ENCODE data around the gene SAP30BP. TPM values are rescaled to one million over a fixed set of nuclear protein-coding genes. Genes with fewer than 3 reads are reported as not detected.
"Not testable (repeated sequence)": the region's sequence is repeated elsewhere in the genome, so short reads cannot be mapped to it uniquely, and the experiment has no call there.

SAP30BP gene
- polyA plus RNA-seq, 3 donors: 92.2 to 104 (median 98.5) TPM

DNA sequence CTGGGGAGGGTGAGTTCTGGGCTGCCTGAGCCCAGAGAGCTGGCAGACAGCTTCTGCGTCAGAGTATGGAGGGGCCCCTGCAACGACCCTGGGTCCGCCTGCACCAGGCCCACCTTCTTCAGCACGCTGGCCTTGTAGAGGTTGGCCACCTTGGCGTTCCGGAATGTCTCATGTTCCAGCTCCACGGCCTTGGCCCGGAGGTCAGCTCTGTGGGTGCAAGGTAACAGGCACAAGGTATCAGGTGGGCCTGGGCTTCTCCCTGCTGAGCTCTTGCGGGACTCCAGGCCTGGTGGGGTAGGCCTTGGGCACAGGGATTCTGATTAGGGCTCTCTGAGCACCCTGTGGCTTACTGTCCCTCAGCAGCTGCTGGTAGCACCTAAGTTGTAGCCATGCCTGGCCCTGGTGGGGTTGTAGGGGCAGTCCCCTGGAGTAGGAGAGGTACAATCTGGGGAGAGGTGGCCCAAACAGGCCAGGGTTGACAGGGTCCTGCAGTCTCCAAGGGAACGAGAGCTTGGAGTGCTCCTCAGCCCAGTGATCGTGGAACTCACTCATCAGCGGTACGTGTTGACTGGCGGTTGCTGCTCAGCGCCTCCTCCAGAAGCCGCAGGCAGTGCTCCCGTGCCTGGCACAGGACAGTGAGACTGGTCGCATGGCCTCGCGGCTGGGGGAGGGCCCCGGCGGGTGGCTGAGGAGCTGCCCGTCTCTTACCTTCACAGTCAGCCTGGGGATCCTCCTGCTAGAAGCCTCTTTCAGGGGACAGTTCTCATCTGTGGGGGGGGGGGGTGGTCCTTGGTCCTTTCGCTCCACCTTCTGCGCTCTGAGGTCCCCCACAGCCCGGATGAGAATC is 36.8 kb upstream of the SAP30BP start:
- DNase-seq: no peak

DNA sequence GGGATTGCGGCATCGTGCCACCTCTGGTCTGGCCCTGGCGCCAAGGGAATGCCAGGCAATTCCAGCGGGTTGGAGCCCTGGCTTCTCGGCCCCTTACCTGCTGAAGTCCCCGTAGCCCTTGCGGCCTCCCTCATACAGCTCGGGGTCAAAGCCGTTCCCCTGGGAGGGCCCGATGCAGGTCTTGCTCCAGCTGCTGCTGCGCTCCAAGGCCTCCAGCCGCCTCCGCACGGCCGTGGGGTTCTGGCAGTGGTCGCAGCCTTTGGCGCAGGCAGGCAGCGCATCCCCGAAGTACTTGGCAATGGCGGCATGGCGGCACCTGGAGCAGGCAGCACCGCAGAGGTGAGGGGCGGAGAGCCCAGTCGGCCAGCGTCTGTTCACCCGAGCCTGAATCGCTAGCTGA is 35.8 kb upstream of the SAP30BP start:
- no peak for DNase-seq

DNA sequence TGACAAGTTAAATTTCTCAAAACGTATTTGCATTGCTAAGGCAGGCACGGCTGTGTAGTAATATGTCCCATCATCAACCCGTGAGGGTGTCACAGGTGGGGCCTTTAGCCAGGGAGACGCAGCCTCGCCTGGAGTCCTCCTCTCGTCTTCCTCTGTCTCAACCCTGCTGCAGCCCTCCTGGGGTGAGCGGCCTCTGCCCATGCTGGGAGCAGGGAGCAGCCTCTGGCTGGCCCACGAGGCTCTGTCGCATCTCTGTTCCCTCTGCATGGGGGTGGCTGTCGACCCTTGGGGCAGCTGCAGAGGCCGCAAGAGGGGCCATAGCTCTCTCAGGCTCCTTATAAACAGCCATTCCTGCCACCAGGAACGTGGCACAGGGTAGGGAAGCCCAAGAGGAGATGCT is 34.7 kb upstream of the SAP30BP start:
- no peak for DNase-seq

DNA sequence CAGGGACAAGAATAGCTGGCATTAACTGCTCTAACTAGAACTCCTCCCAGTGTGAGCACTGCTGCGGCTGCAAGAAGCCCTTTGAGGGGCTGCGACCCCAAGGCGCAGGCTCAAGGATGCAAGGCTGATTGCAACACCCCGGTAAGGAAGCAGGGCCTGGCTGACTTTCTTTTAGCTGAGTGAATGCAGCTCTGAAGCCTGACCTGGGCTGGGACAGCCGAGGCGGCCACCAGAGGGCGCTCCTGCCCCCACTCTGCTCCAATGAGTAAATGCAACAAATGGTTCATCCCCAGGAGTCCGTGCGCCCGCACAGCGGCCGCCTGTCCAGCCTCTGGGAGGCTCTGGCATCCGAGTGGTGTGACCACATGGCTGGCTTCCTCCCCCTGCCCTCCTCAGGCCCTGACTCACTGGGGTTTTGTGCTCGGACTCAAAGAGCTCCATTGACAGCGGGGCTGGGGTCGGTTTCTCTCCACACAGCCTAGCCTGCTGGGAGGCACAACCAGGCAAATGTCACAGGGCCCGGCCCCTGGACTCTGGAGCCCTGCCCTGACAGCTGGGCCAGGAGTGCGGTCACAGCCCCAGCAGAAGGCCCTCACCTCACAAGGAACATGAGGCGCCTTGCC is 34.2 kb upstream of the SAP30BP start, which contains the start of gene SMIM5:
TSS of gene SMIM5 (plus strand) at position 572 of the 623 bp plus-strand sequence. CDS start 6,768 bp downstream, outside the sequence.
- peak; percentile 77 for DNase-seq

DNA sequence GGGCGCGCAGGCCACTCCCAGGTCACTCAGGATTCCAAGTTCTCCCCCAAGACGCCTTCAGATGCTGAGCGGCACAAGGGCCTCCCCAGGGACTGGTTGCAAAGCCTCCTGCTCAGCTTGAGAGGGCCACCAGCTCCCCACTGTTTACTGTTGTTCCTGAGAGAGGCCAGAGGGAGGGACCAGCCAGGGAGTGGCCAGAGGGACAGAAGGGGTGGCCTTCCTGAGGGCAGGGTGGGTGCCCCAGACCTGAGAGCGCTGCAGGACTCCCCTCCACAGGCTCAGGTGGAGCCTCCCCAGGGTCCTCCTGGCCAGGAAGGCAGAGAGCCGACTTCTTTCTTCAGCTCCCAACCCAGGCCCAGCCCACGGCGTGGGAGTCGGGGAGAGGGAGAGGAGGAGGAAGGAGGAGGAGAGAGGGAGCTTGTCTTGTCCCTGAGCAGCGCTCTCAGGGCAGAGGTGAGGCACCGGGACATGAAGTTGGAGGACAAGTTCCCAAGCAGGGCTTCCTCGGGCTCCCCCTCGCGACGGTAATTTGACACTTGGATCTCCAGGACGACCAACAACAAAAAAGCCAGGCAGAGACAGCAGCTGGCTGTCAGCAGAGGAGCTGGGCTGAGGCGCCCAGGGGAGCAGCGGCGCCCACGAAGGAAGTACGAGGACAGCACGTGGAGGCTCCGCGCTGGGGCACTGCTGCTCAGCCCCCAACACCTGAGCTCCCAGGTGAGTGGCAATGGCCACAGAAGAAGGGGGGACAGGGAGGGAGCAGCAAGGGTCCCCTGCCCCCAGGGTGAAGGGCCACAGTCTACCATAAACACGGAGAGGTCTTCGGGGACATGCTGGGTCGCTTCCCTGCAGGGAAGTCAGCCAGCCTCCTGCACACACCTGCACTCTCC is 33.4 kb upstream of the SAP30BP start:
- peak; percentile 97 for DNase-seq

DNA sequence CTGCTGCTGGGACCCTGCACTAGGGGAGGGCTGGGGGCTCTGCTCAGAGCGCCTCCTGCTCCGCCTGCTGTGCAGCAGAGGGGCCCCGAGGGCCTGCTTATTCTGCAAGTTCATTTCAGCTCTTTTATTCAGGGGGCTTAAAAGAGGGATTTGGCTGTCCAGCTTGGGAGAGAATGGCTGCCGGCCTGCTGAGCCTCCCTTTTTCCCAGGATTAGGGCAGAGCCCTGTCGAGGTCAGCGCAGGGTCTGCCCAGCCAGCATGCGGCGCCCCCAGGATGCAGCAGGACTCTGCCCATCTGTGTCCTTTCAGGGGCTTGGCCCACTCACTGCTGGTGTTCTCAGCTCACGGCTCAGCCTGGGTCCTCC is 32.8 kb upstream of the SAP30BP start:
- DNase-seq: no peak

DNA sequence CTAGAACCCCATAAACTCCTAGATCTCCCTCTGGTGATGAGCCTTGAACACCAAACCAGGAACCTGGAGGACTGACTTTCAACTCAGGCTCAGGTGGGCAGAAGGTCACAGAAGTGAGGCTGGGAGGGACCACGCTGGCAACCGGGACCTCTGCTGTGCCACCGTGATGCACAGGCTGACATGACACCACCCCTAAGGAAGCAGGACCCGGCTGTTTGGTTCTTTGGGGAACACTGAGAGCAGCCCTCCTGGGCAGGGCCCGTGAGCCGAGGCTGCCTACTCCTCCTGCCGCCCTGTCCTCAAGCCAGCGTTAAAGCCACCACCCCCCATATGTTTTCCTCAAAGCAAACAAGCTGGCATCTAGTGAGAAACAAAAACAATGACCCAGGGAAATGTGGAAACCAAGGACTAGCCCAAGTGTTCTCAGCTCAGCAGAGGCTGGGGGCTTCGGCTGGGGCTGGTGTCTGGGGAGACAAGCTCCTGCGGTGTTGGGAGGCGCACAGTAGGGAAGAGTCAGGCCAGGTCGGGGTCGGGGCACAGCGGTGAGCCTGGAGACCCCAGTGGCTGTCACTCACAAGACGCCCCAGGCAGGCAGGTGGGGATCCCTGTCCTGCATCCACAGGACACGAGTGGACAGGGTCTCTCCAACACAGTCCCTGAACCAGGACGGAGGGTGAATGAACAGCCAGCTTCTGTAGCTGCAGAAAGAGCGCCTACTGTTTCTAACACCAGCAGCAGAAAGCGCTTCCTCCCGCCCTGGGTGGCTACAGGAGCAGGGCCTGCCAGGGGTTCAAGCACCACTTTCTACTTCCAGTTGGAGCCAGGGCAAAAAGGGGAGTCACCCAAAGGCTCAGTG is 32.2 kb upstream of the SAP30BP start:
- no peak for DNase-seq

DNA sequence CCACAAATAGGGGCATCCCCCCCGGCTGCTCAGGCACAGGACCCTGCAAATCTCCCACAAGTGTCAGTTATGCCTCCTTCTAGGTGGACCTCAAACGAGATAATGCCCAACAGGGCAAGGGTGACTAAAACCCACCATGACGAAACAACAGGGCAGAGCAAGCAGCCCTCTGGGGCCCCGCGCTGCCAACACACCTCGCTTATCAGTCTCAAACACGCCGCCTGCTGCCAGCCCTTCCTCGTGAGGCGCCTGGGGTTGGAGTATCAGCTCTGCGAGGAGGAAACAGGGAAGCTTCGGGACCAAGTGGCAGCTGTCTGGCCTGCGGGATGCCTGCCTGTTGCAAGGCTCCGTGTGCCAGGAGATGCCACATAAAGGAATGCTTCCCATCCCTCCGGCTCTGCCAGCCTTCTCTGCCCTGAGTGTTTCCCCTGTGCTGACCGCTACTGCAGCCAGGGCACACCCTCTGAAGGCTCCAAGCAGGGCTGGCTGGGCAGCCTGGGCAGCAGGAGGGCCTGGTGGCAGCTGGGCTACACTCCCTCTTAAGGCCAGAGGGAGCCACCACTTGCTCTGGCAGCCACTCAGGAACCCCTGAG is 31.4 kb upstream of the SAP30BP start:
- no peak for DNase-seq

DNA sequence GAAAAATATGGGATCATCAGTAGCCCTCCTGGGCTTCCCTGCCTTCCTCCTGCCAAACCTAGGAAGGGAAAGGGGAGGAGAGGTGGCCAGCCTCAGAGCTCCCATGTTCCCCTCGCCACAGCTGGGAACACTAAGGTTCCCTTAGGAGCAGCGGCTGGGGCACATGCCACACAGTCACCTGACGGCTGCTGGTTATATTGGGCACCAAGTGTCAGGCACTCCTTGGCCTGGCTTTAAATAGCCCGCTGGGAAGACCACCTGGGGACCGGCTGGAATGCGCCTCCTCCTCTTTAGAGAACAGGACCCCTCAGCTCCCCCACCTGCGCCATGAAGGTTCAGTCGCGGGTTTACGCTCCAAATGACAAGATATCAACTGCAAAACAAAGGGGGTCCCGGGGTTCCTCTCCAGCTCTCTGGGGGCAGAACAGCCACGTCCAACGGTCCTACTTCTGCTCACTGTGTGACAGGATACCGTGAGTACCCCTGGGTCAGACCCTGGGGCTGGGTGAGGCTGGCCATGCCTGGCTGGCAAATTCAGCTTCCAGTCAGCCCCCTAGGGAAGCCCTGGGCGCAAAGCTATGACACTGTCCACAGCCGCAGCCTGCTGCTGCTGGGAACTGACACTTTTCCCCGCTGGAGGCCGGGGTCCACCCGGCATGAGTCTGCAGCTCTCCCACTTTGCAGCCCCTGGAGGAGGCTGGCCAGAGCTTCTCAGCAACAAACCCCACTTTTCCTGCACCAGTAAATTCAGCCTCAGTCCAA is 30.6 kb upstream of the SAP30BP start:
- DNase-seq: no peak

DNA sequence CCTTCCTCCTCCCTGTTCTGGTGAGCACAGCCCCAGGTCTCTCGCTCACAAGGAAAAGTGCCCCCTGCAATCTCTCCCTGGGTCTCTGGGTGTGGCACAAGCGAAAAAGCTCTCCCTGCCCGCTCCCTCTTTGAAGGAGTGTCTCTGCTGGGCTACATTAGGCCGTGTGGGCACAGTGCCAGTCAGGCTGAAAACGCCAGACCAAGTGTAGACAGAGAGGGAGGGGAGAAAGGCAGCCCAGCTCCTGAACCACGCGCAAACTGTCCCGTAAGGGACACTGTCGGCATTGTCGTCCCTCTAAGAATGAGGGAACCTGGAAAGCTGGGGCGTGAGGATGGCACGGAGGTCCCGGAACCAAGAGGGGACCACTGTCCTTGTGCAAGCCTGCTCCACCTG is 30.0 kb upstream of the SAP30BP start:
- DNase-seq: no peak

DNA sequence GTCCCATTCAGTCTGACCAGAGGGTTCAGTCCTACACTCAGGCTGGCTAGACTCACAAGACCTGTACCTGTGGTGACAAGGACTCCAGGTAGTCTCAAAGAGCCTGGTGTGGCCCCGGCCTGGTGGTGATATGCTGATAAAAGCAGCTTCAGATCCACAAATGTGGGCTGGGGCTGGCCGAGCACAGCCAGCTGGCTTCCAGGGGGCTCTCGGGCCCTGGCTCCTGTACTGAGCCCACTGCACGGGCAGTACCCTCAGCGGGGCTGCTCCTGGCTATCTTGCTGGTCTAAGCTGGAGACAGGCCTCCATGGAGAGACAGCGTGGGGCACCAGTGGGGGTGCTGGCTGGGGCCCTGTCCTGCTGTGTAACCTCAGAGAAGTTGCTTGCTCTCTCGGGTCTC is 29.6 kb upstream of the SAP30BP start:
- DNase-seq: no peak

DNA sequence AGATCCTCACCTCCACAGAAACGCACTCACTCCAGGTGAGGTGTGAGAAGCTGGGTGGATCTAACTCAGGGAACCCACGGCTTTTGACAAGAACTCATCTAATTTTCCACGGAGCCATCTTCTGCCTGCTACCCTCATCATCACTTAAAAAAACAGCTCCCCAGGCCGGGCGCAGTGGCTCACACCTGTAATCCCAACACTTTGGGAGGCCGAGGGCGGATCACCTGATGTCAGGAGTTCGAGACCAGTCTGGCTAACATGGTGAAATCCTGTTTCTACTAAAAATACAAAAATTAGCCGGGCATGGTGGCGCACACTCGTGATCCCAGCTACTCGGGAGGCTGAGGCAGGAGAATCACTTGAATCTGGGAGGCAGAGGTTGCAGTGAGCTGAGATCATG is 29.1 kb upstream of the SAP30BP start:
- not testable (repeated sequence) for DNase-seq

DNA sequence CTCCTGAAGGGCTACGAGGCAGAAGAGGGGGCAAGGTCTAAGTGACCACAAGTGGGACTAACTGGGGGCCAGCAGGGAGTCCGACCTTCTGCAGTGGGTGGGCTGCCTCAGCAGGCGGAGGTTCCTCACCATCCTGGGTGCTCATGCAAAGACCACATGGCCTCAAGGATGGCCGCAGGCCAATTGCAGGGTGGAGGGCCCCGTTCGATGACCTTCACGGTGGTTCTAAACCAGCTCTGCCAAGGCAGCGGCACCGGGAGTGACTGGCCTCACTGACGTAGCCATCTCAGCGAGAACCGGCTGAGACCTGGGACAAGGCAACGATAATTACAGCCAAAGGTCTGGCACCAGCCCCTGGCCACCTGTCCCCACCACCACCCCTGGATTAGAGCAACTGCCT is 28.2 kb upstream of the SAP30BP start:
- DNase-seq: no peak

DNA sequence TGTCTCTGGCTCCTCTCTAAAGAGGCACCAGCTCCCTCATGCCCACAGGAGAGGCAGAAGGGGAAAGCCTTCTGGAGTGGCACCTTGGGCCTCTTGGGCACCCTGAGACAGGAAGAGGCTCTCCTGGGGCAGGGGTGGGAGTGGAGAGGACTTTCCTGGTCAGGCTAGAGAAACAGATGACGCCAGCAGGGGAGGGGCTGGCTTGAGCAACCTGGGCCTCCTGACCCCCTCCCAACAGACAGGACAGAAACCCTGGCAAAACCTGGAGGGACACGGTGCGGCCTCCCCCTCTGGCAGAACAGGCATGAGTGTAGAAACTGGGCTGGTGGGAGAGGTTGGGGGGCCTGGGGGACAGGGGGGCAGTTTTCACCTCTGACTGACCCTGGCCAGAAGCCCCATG is 27.8 kb upstream of the SAP30BP start:
- no peak for DNase-seq

DNA sequence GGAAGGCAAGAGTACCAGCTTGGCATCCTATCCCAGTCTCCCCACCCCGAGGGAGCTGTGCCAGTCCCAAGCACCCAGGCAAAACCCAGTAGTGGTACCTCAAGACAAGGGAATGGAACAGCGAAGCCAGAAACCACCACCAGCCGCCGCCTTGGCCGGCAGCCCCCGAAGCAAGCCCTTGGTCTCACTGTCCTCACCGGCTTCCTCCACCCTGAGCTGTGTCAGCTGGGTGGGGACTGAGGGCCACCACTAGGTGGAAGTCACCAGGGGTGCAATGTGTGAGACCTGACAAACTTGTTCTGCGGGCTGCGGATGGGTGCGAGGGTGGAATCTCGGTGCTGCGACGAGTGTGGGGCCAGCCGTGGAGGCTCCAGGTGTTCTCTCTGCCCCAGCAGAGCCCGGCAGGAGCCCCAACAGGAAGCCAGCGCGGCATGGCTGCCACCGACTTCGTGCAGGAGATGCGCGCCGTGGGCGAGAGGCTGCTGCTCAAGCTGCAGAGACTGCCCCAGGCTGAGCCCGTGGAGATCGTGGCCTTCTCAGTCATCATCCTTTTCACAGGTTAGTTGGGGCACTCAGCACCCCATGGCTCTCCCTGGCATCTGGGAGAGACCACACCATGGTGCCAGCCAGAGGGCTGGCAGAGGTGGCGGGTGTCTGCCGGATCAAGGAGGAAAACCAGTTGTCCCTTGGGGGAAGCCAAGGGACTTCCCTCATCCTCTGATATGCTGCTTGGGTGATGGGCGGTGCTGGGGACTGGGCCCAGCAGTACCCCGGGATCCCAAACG is 27.2 kb upstream of the SAP30BP start:
- DNase-seq: peak; percentile 52

DNA sequence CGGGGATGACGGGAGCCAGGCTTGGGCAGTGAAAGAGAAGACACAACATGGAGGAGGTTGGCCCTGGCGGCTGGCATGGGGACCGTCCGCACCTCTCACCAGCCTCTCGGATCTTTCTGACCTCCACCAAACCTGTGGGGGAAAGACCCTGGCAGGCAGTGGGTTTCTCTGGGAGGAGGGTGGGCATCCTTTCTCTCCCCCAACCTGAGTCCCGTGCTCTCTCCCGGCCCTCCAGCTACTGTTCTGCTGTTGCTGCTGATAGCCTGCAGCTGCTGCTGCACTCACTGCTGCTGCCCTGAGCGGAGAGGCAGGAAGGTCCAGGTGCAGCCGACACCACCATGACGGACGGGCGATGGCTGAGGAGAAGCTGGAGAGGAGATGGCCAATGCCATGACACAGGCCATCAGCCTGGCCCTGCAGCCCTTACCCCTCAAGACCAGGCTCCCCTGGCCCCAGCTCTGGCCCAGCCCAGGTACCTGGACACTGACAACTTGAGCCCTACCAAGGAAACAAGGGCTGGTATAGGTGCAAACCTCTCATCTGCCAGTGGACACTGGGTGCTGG is 26.5 kb upstream of the SAP30BP start:
- no peak for DNase-seq

DNA sequence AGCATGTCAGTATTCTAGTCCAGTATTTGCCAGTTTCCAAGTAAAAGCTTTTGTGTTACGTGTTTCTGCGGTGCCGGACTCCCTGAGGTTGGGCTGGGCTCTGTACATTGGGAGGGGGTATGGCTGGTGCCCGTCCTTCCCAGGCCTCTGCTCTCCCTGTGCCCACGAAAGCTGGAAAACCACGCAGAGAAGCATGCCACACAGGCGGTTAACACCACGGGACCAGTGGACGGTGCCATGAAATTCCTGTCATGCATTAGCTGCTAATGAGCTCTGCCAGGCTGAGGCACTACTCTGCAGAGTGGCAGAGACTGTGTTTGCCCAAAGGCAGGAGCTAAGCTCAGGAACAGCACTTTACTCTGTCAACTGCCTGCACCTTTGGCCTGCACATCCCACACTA is 25.8 kb upstream of the SAP30BP start:
- DNase-seq: no peak

DNA sequence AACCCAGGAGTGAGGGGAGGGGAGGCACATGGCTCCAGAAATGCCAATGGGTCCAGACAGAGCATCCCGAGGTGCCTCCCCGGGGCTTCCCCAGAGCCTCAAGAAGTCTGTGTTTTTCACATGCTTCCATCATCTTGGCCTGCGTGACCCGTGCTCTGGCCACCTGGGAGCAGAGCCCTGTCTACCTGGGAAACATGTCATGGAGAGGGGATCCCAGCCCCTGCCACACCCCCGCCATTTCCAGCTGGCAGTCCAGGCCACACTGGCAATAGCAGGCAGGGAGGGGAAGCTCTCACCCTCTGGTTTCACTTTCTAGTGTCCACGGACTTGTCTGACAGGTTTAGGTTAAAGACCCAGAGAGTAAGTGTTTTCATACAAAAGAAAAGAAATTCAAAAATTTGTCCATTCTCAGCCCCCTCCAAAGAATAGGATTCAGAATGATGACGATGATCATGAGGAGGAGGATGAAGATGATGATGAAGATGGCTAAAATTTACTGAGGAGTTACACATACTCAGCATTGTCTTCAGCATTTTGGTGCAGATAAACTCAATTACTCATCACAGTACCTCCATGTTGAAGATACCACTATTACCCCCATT is 24.9 kb upstream of the SAP30BP start:
- no peak for DNase-seq

Data from renal pelvis (tissue), 4 donors.